Loucy (cell line): ENCODE data around the gene RGS6.
"Not testable (repeated sequence)": the region's sequence is repeated elsewhere in the genome, so short reads cannot be mapped to it uniquely, and the experiment has no call there.

Experiments
- H2AFZ ChIP-seq: fragments of 200-600 bp; sonication (generic); 2 replicates; pipeline ENCODE4 v1.6.0; 2016; ENCODE audit warnings: antibody characterized with exemption, mild to moderate bottlenecking, low read length, moderate library complexity
- H3F3A ChIP-seq: fragments of 200-600 bp; 2 replicates; pipeline ENCODE4 v1.6.0; 2016; ENCODE audit warnings: antibody characterized with exemption, low read depth, mild to moderate bottlenecking
- H3K27me3 ChIP-seq: fragments of 200-600 bp; sonication (generic); 2 replicates; pipeline ENCODE4 v1.6.1; 2014; ENCODE audit warnings: low read length, mild to moderate bottlenecking; ENCODE audit not compliant: insufficient read depth, poor library complexity, severe bottlenecking
- H3K36me3 ChIP-seq: fragments of 200-600 bp; sonication (generic); 2 replicates; pipeline ENCODE4 v1.6.1; 2016; ENCODE audit warnings: low read length; ENCODE audit not compliant: insufficient read depth
- H3K4me1 ChIP-seq: fragments of 200-600 bp; sonication (generic); 2 replicates; pipeline ENCODE4 v1.5.1; 2014; ENCODE audit warnings: low read length, mild to moderate bottlenecking; ENCODE audit not compliant: insufficient read depth, poor library complexity, severe bottlenecking
- H3K4me2 ChIP-seq: fragments of 200-600 bp; sonication (generic); 2 replicates; pipeline ENCODE4 v1.6.0; 2014; ENCODE audit warnings: antibody characterized with exemption, low read length, low read depth, mild to moderate bottlenecking; ENCODE audit not compliant: poor library complexity, severe bottlenecking
- H3K4me3 ChIP-seq: fragments of 200-600 bp; sonication (generic); 2 replicates; pipeline ENCODE4 v1.5.1; 2014; ENCODE audit warnings: low read length, mild to moderate bottlenecking, mixed read lengths; ENCODE audit not compliant: poor library complexity, severe bottlenecking
- H3K79me2 ChIP-seq: fragments of 200-600 bp; sonication (generic); 2 replicates; pipeline ENCODE4 v1.6.1; 2014; ENCODE audit warnings: low read length; ENCODE audit not compliant: insufficient read depth
- H3K9ac ChIP-seq: fragments of 200-600 bp; sonication (generic); 2 replicates; pipeline ENCODE4 v1.6.0; 2014; ENCODE audit warnings: mild to moderate bottlenecking, low read depth, low read length, moderate library complexity; ENCODE audit not compliant: poor library complexity, severe bottlenecking
- H3K9me2 ChIP-seq: fragments of 200-600 bp; sonication (generic); replicated peaks from 2 replicates; pipeline ENCODE4 v1.6.1; 2016; ENCODE audit warnings: low read depth, low read length, mixed read lengths
- H3K9me3 ChIP-seq: fragments of 200-600 bp; sonication (generic); 2 replicates; pipeline ENCODE4 v1.6.1; 2014; ENCODE audit warnings: mild to moderate bottlenecking, antibody characterized with exemption, low read length, low read depth; ENCODE audit not compliant: insufficient read depth
- H4K20me1 ChIP-seq: fragments of 200-600 bp; sonication (generic); 2 replicates; pipeline ENCODE4 v1.6.0; 2014; ENCODE audit warnings: antibody characterized with exemption, low read length, mild to moderate bottlenecking; ENCODE audit not compliant: insufficient read depth, poor library complexity, severe bottlenecking
- CTCF ChIP-seq: fragments of 200-600 bp; sonication (generic); conservative IDR thresholded peaks from 2 replicates; pipeline ENCODE4 v1.5.1; 2014; ENCODE audit warnings: mild to moderate bottlenecking, antibody characterized with exemption, low read length
- EZH2phosphoT487 ChIP-seq: fragments of 200-600 bp; IDR thresholded peaks from 2 replicates; pipeline ENCODE4 v1.6.1; 2018; ENCODE audit warnings: antibody characterized with exemption, mild to moderate bottlenecking, moderate library complexity, borderline replicate concordance

RGS6 gene

GRCh38 chr14:71940500-71940899 lies 8.3 kb downstream of the RGS6 start:
- Histone ChIP-seq H3K4me1 (peaks cover 38% of the 10 kb centered on the region), H3K79me2 (peaks cover 15% of the 10 kb centered on the region; the same call in 1 of the 2 replicates)
- H3K36me3 ChIP-seq, H3K9me2 ChIP-seq, H4K20me1 ChIP-seq, H3F3A ChIP-seq, H3K27me3 ChIP-seq, H3K9me3 ChIP-seq, H3K9ac ChIP-seq, H2AFZ ChIP-seq, H3K4me3 ChIP-seq, H3K4me2 ChIP-seq: not testable (repeated sequence)

GRCh38 chr14:71941616-71942015 lies 9.4 kb downstream of the RGS6 start:
- not testable (repeated sequence) for H3K9ac ChIP-seq, H2AFZ ChIP-seq, H3K9me2 ChIP-seq, H3K27me3 ChIP-seq, H3F3A ChIP-seq, H3K4me2 ChIP-seq, H3K36me3 ChIP-seq, H4K20me1 ChIP-seq, H3K9me3 ChIP-seq, H3K79me2 ChIP-seq, H3K4me3 ChIP-seq
- H3K4me1 ChIP-seq, result peaks cover 37% of the 10 kb centered on the region

GRCh38 chr14:71942904-71943694 lies 10.9 kb downstream of the RGS6 start:
- H3K4me1 ChIP-seq, result peaks cover 35% of the 10 kb centered on the region
- TF ChIP-seq CTCF (no peak), EZH2phosphoT487 (no peak)
- H3K4me3 ChIP-seq, result no peak overlapping the region
- H2AFZ ChIP-seq, result no peak overlapping the region
- no peaks in the 10 kb centered on the region for H3K9me3 ChIP-seq
- H3K9me2 ChIP-seq, result no peaks in the 10 kb centered on the region
- H3K36me3 ChIP-seq, result no peaks in the 10 kb centered on the region
- peaks cover 5% of the 10 kb centered on the region; the same call in 1 of the 2 replicates for H3K79me2 ChIP-seq
- peak overlapping the region; percentile 38 for H3K4me2 ChIP-seq
- no peak overlapping the region for H3K9ac ChIP-seq
- no peaks in the 10 kb centered on the region for H3K27me3 ChIP-seq
- no peaks in the 10 kb centered on the region for H4K20me1 ChIP-seq
- no peaks in the 10 kb centered on the region for H3F3A ChIP-seq

GRCh38 chr14:71943695-71944018 lies 11.4 kb downstream of the RGS6 start:
- Histone ChIP-seq H2AFZ (no peak overlapping the region), H3K4me1 (peaks cover 36% of the 10 kb centered on the region), H3K27me3 (no peaks in the 10 kb centered on the region), H3K9me2 (no peaks in the 10 kb centered on the region), H3K9me3 (no peaks in the 10 kb centered on the region), H3K79me2 (peaks cover 5% of the 10 kb centered on the region; the same call in 1 of the 2 replicates), H3K4me2 (peak overlapping the region; percentile 38), H3K9ac (no peak overlapping the region), H3F3A (no peaks in the 10 kb centered on the region), H3K4me3 (no peak overlapping the region), H4K20me1 (no peaks in the 10 kb centered on the region), H3K36me3 (no peaks in the 10 kb centered on the region)
- TF ChIP-seq EZH2phosphoT487 (no peak), CTCF (no peak)
